BLaER1 (cell line): Measurements from ENCODE around the gene TOP3A.

Experiments used
- H3K27ac ChIP-seq: shearing (Covaris generic); formaldehyde crosslinking; 2 replicates; pipeline ENCODE4 v1.8.1; 2022
- H3K27me3 ChIP-seq: shearing (Covaris generic); formaldehyde crosslinking; 2 replicates; pipeline ENCODE4 v1.8.1; 2022
- H3K36me3 ChIP-seq: shearing (Covaris generic); formaldehyde crosslinking; 2 replicates; pipeline ENCODE4 v1.8.1; 2022
- H3K4me1 ChIP-seq: shearing (Covaris generic); formaldehyde crosslinking; 2 replicates; pipeline ENCODE4 v1.8.1; 2022
- H3K4me2 ChIP-seq: shearing (Covaris generic); formaldehyde crosslinking; 2 replicates; pipeline ENCODE4 v1.8.1; 2022
- H3K4me3 ChIP-seq: shearing (Covaris generic); formaldehyde crosslinking; 2 replicates; pipeline ENCODE4 v1.8.1; 2022
- H3K9ac ChIP-seq: shearing (Covaris generic); formaldehyde crosslinking; 2 replicates; pipeline ENCODE4 v1.8.1; 2022
- H3K9me3 ChIP-seq: shearing (Covaris generic); formaldehyde crosslinking; 2 replicates; pipeline ENCODE4 v1.8.1; 2022
- H4K20me1 ChIP-seq: shearing (Covaris generic); formaldehyde crosslinking; 2 replicates; pipeline ENCODE4 v1.8.1; 2022
- Cebpa-rat ChIP-seq: shearing (Covaris generic); IDR thresholded peaks from 2 replicates; pipeline ENCODE4 v1.8.1; 2022

TOP3A gene

GRCh38 chr17:18280766-18281371 lies 33.9 kb downstream of the TOP3A start:
- TF ChIP-seq Cebpa-rat, result no peak
- Histone ChIP-seq H3K36me3 (peaks cover 100% of the 10 kb centered on the region), H3K9ac (no peak overlapping the region), H3K27ac (no peak overlapping the region), H3K4me2 (no peak overlapping the region), H4K20me1 (peaks cover 39% of the 10 kb centered on the region), H3K9me3 (no peaks in the 10 kb centered on the region), H3K27me3 (no peaks in the 10 kb centered on the region), H3K4me1 (no peaks in the 10 kb centered on the region), H3K4me3 (no peak overlapping the region)

GRCh38 chr17:18280249-18280648 lies 34.5 kb downstream of the TOP3A start:
- no peak overlapping the region for H3K4me2 ChIP-seq
- no peak for TF ChIP-seq Cebpa-rat
- no peak overlapping the region for H3K27ac ChIP-seq
- peaks cover 39% of the 10 kb centered on the region for H4K20me1 ChIP-seq
- no peaks in the 10 kb centered on the region for H3K27me3 ChIP-seq
- H3K36me3 ChIP-seq, result peaks cover 100% of the 10 kb centered on the region
- no peaks in the 10 kb centered on the region for H3K4me1 ChIP-seq
- H3K9ac ChIP-seq, result no peak overlapping the region
- H3K9me3 ChIP-seq, result no peaks in the 10 kb centered on the region
- H3K4me3 ChIP-seq, result no peak overlapping the region

- Histone ChIP-seq H3K9me3 (no peaks in the 10 kb centered on the region), H4K20me1 (peaks cover 39% of the 10 kb centered on the region), H3K36me3 (peaks cover 100% of the 10 kb centered on the region), H3K4me2 (no peak overlapping the region), H3K4me3 (no peak overlapping the region), H3K9ac (no peak overlapping the region), H3K27ac (no peak overlapping the region), H3K4me1 (no peaks in the 10 kb centered on the region), H3K27me3 (no peaks in the 10 kb centered on the region)
- TF ChIP-seq Cebpa-rat, result no peak
These were observed 35.9 kb downstream of the TOP3A start for GRCh38 chr17:18278867-18279266.

DNA sequence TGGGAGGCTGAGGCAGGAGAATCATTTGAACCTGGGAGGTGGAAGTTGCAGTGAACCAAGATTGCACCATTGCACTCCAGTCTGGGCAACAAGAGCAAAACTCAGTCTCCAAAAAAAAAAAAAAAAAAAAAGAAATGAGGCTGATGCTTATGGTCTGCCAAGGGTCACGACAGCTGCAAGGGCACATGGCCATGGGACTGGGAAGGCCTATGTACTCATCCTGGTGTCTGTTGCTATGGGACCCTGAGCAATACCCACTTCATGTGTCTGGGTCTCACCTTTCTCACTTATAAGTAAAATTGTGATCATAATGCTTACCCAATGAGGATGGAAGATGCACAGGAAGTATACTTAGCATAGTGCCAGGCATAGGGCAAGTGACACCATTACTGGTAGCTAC lies 37.7 kb downstream of the TOP3A start:
- no peak overlapping the region for H3K27ac ChIP-seq
- no peaks in the 10 kb centered on the region for H3K27me3 ChIP-seq
- H3K36me3 ChIP-seq, result peaks cover 100% of the 10 kb centered on the region
- H3K4me2 ChIP-seq, result no peak overlapping the region
- H4K20me1 ChIP-seq, result peaks cover 38% of the 10 kb centered on the region; the same call in 1 of the 2 replicates
- no peak for TF ChIP-seq Cebpa-rat
- H3K4me1 ChIP-seq, result no peaks in the 10 kb centered on the region
- H3K9ac ChIP-seq, result no peak overlapping the region
- H3K4me3 ChIP-seq, result no peak overlapping the region
- H3K9me3 ChIP-seq, result no peaks in the 10 kb centered on the region

DNA sequence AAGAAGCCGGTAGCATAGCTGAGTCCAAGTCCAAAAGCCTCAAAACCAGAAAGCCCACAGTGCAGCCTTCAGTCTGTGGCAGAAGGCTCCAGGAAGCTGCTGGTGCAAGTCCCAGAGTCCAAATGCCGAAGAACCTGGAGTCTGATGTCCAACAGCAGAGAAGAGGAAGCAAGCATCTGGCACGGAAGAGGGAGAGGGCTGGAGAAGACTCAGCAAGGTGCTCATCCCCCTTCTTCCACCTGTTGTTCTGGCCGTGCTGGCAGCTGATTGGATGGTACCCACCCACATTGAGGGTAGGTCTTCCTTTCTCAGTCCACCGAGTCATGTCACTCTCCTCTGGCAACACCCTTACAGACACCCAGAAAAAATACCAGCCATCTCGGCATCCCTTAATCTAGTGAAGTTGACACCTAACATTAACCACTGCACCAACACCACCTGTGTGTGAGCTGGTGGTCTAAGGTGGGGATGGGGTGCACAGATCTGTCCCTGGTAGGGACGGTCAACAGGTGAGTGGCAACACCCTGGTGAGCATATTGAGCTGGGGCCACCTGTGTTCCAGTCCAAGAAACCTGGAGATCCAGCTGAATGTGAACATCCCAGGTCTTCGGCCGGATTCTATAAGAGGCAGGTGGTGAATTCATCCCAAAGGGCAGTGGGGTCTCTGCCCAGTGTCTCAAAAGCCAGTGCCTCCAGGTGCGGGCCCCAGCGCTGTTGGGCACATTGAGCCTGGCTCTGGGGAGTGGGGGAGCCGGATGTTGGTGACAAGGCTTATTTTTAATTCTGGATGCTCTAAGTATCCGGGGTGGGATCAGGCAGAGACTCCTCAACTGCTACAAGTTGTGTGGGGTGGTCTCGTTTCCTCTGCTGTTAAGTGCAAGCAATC lies 44.5 kb downstream of the TOP3A start:
- H3K9me3 ChIP-seq, result no peaks in the 10 kb centered on the region
- H3K4me3 ChIP-seq, result no peak overlapping the region
- H3K4me2 ChIP-seq, result no peak overlapping the region
- no peak overlapping the region for H3K27ac ChIP-seq
- peaks cover 27% of the 10 kb centered on the region; the same call in 1 of the 2 replicates for H4K20me1 ChIP-seq
- no peak overlapping the region for H3K9ac ChIP-seq
- no peak for TF ChIP-seq Cebpa-rat
- H3K27me3 ChIP-seq, result no peaks in the 10 kb centered on the region
- peaks cover 6% of the 10 kb centered on the region; the same call in 1 of the 2 replicates for H3K4me1 ChIP-seq
- H3K36me3 ChIP-seq, result peaks cover 70% of the 10 kb centered on the region

DNA sequence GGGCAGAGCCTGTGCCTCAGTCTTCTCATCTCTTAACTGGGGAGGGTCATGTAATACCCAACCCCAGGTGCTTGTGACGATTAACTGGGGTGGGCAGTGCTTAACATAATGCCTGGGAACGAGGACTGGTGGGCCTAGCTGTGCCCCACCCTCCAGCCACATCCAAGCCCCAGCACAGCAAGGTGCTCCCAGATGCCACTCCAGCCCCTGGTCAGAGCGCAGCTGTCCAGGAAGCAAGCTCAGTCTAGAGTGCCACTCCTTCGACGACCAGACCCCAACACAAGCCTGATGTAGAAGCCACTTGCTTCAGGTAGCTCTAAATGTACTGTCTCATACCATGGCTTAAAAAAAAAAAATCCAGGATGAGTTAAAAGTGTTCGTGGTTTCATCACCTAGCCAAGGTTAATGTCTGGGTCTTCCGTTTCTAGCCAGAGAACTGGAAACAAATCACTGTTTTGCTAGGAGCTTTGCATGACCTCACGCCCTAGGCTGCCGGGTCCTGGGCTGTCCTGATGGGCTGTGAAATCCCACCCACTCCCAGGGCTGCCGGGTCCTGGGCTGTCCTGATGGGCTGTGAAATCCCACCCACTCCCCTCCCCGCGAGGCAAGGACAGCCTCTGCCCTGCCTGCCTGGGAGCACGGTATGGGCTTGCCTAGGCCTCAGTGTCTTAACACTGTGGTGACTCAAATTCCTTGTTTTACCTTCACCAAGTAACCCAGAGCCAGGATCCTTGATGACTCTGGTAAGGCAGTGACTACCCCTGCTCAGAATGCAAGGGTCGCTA lies 46.7 kb downstream of the TOP3A start:
- no peak for TF ChIP-seq Cebpa-rat
- Histone ChIP-seq H3K4me1 (peaks cover 6% of the 10 kb centered on the region; the same call in 1 of the 2 replicates), H3K4me3 (no peak overlapping the region), H3K9ac (no peak overlapping the region), H3K27ac (no peak overlapping the region), H3K4me2 (no peak overlapping the region), H4K20me1 (peaks cover 26% of the 10 kb centered on the region; the same call in 1 of the 2 replicates), H3K9me3 (no peaks in the 10 kb centered on the region), H3K36me3 (peaks cover 70% of the 10 kb centered on the region), H3K27me3 (no peaks in the 10 kb centered on the region)

- TF ChIP-seq Cebpa-rat, result no peak
- no peaks in the 10 kb centered on the region for H3K27me3 ChIP-seq
- peaks cover 25% of the 10 kb centered on the region for H4K20me1 ChIP-seq
- peaks cover 70% of the 10 kb centered on the region for H3K36me3 ChIP-seq
- H3K27ac ChIP-seq, result no peak overlapping the region
- no peaks in the 10 kb centered on the region for H3K9me3 ChIP-seq
- no peak overlapping the region for H3K4me2 ChIP-seq
- peaks cover 8% of the 10 kb centered on the region for H3K4me1 ChIP-seq
- no peak overlapping the region for H3K4me3 ChIP-seq
- H3K9ac ChIP-seq, result no peak overlapping the region
These were observed 47.4 kb downstream of the TOP3A start for GRCh38 chr17:18267366-18267765.

GRCh38 chr17:18263885-18264682 lies 50.7 kb downstream of the TOP3A start:
- TF ChIP-seq Cebpa-rat, result no peak
- Histone ChIP-seq H3K4me3 (no peak overlapping the region), H3K27me3 (no peaks in the 10 kb centered on the region), H4K20me1 (peaks cover 27% of the 10 kb centered on the region), H3K27ac (no peak overlapping the region), H3K4me2 (no peak overlapping the region), H3K9me3 (no peaks in the 10 kb centered on the region), H3K36me3 (peaks cover 40% of the 10 kb centered on the region), H3K4me1 (peaks cover 30% of the 10 kb centered on the region), H3K9ac (no peak overlapping the region)

DNA sequence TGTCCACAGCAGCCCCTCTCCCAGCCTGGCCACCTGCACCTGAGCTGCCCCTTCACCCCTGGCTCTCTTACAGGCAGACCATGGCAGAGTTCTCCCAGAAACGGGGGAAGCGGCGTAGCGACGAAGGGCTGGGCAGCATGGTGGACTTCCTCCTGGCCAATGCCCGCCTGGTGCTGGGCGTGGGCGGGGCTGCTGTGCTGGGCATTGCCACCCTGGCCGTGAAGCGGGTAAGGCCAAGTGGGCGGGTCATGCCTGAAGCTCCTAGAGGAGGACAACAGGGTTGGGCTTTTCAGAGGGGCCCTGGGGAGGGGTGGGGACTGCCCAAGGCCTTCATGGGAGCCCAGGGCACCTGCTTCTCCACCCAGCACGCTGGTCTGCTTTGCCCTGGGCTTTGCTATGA lies 52.2 kb downstream of the TOP3A start:
- H3K9ac ChIP-seq, result peak overlapping the region; percentile 86
- H3K9me3 ChIP-seq, result no peaks in the 10 kb centered on the region
- TF ChIP-seq Cebpa-rat, result no peak
- H3K36me3 ChIP-seq, result peaks cover 39% of the 10 kb centered on the region
- H3K27me3 ChIP-seq, result no peaks in the 10 kb centered on the region
- H3K4me1 ChIP-seq, result peaks cover 36% of the 10 kb centered on the region
- peaks cover 25% of the 10 kb centered on the region for H4K20me1 ChIP-seq
- H3K27ac ChIP-seq, result no peak overlapping the region
- peak overlapping the region; percentile 98; the same call in 1 of the 2 replicates for H3K4me2 ChIP-seq
- no peak overlapping the region for H3K4me3 ChIP-seq
